GM23338 (cell line): ENCODE results near the gene SERPINA7. TPM values are rescaled to one million over a fixed set of nuclear protein-coding genes. Genes with fewer than 3 reads are reported as not detected.

Source experiments
- ATAC-seq: fragments of 200-7000 bp; cut with Tn5 transposase; 3 replicates; pipeline ENCODE4 v1.9.1; 2020
- DNase-seq: peaks from one replicate; pipeline ENCODE4 v3.0.0-alpha.2; 2015; ENCODE audit warnings: low spot score
- H2AFZ ChIP-seq: fragments of 200-600 bp; sonication (generic); 2 replicates; pipeline ENCODE4 v1.8.0; 2016; ENCODE audit warnings: antibody characterized with exemption, mild to moderate bottlenecking, moderate library complexity
- H3F3A ChIP-seq: fragments of 200-600 bp; sonication (generic); replicated peaks from 2 replicates; pipeline ENCODE4 v1.8.0; 2017; ENCODE audit warnings: antibody characterized with exemption, mixed run types, low read depth
- H3K27ac ChIP-seq: fragments of 200-600 bp; sonication (generic); 2 replicates; pipeline ENCODE4 v1.6.1; 2016; ENCODE audit warnings: low read depth
- H3K27me3 ChIP-seq: fragments of 200-600 bp; sonication (generic); 2 replicates; pipeline ENCODE4 v1.8.0; 2016; ENCODE audit warnings: mild to moderate bottlenecking, mixed run types, moderate library complexity; ENCODE audit not compliant: insufficient read depth
- H3K36me3 ChIP-seq: fragments of 200-600 bp; sonication (generic); 2 replicates; pipeline ENCODE4 v1.8.0; 2016; ENCODE audit warnings: mild to moderate bottlenecking; ENCODE audit not compliant: insufficient read depth
- H3K4me1 ChIP-seq: fragments of 200-600 bp; sonication (generic); 2 replicates; pipeline ENCODE4 v1.8.0; 2016; ENCODE audit warnings: mild to moderate bottlenecking, moderate library complexity; ENCODE audit not compliant: insufficient read depth
- H3K4me2 ChIP-seq: fragments of 200-600 bp; sonication (generic); 2 replicates; pipeline ENCODE4 v1.7.1; 2017; ENCODE audit warnings: mixed run types
- H3K4me3 ChIP-seq: fragments of 200-600 bp; sonication (generic); 2 replicates; pipeline ENCODE4 v1.6.1; 2016; ENCODE audit warnings: mixed run types
- H3K79me2 ChIP-seq: fragments of 200-600 bp; sonication (generic); replicated peaks from 2 replicates; pipeline ENCODE4 v1.8.0; 2017; ENCODE audit warnings: mild to moderate bottlenecking; ENCODE audit not compliant: insufficient read depth
- H3K9me2 ChIP-seq: fragments of 200-600 bp; sonication (generic); 2 replicates; pipeline ENCODE4 v1.8.0; 2017; ENCODE audit not compliant: insufficient read depth
- H4K20me1 ChIP-seq: fragments of 200-600 bp; sonication (generic); replicated peaks from 2 replicates; pipeline ENCODE4 v1.8.0; 2017; ENCODE audit warnings: mild to moderate bottlenecking; ENCODE audit not compliant: insufficient read depth
- H3K27ac Mint-ChIP-seq: 2 replicates; pipeline ENCODE4 v1.8.0; 2020; ENCODE audit warnings: inconsistent platforms, mild to moderate bottlenecking, moderate library complexity, mixed read lengths
- H3K27me3 Mint-ChIP-seq: 3 replicates; pipeline ENCODE4 v1.8.0; 2022; ENCODE audit warnings: low read depth, mild to moderate bottlenecking, moderate library complexity, mixed read lengths, inconsistent platforms; ENCODE audit not compliant: insufficient read depth, poor library complexity
- H3K36me3 Mint-ChIP-seq: 3 replicates; pipeline ENCODE4 v1.8.0; 2021; ENCODE audit warnings: low read depth, mild to moderate bottlenecking, inconsistent platforms, moderate library complexity, mixed read lengths
- H3K4me1 Mint-ChIP-seq: 3 replicates; pipeline ENCODE4 v1.8.0; 2020; ENCODE audit warnings: mild to moderate bottlenecking, inconsistent platforms, mixed read lengths
- H3K4me3 Mint-ChIP-seq: 3 replicates; pipeline ENCODE4 v1.8.0; 2021; ENCODE audit warnings: moderate library complexity, mild to moderate bottlenecking, inconsistent platforms, mixed read lengths
- H3K9me3 Mint-ChIP-seq: 3 replicates; pipeline ENCODE4 v1.8.0; 2020; ENCODE audit warnings: moderate library complexity, mild to moderate bottlenecking, inconsistent platforms, mixed read lengths
- CREB1 ChIP-seq: fragments of 250-450 bp; sonication (Bioruptor Pico); IDR thresholded peaks from 2 replicates; pipeline ENCODE4 v1.5.0; 2020; ENCODE audit warnings: low read depth, mild to moderate bottlenecking, moderate library complexity
- NANOG ChIP-seq: IDR thresholded peaks from 2 replicates; pipeline ENCODE4 v1.6.1; 2016; ENCODE audit warnings: antibody characterized with exemption, borderline replicate concordance
- ZNF114 ChIP-seq: fragments of 250-450 bp; sonication (Bioruptor Pico); IDR thresholded peaks from 2 replicates; pipeline ENCODE4 v1.5.0; 2020; ENCODE audit warnings: mild to moderate bottlenecking, moderate library complexity
- ZNF331 ChIP-seq: fragments of 250-450 bp; sonication (Bioruptor Pico); IDR thresholded peaks from 2 replicates; pipeline ENCODE4 v1.5.0; 2020; ENCODE audit warnings: low read depth, mild to moderate bottlenecking, moderate library complexity
- polyA plus RNA-seq: library from polyadenylated mRNA; unstranded; fragments of >200 nt; fragmentation: Nextera tagmentation; extraction: Ambion mirVana; gene quantifications from 2 replicates; pipeline ENCODE4 v1.2.1, GENCODE V29; 2016
- total RNA-seq: library from RNA; depleted of rRNA; stranded (reverse); fragments of >200 nt; shearing (Covaris generic); gene quantifications from 2 replicates; pipeline ENCODE4 v1.2.3, GENCODE V29; 2014
- TF ChIP-seq, protein P1 (sequence below), 2 experiments: fragments of 200-600 bp in 1 of 2; sonication (generic) in 1 of 2; conservative IDR thresholded peaks; 2 replicates each; pipeline versions ENCODE4 v1.5.1 to v1.6.1; 2016 to 2017; ENCODE audit warnings: antibody characterized with exemption in 2 of 2, low read depth in 2 of 2, mild to moderate bottlenecking in 2 of 2, moderate library complexity in 1 of 2
- TF ChIP-seq, protein P2 (sequence below): IDR thresholded peaks from 2 replicates; pipeline ENCODE4 v1.6.1; 2016; ENCODE audit warnings: antibody characterized with exemption
- TF ChIP-seq, protein P3 (sequence below): fragments of 250-450 bp; sonication (Bioruptor Pico); IDR thresholded peaks from 2 replicates; pipeline ENCODE4 v1.5.0; 2020; ENCODE audit warnings: mild to moderate bottlenecking, moderate library complexity

SERPINA7 gene
- total and polyA plus RNA-seq, 2 experiments from 2014 or later, result not detected

DNA sequence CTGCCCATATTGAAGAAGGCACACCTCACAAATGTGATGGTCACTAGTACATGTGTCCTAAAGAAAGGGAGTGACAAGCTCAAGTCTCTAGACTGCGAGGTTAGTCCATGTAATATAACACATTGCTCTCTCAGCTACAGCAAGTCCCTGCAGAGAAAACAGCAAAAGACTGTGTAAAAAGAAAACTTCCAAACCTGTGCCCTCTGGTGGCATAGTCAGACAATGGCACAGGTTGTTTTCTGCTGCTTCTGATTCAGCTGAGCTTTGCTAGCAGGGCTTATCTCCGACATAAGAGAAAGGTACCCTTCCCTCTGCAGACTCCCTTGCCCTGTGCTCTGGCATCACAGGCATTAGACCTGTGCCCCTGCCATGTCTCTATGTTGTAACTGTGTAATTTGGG is 1.4 kb upstream of the SERPINA7 start:
- Histone ChIP-seq H2AFZ (no peak overlapping the region), H3K4me3 (no peak overlapping the region), H3K79me2 (no peaks in the 10 kb centered on the region), H3K9me2 (no peaks in the 10 kb centered on the region), H4K20me1 (no peaks in the 10 kb centered on the region), H3K4me2 (no peak overlapping the region), H3K36me3 (no peaks in the 10 kb centered on the region), H3K4me1 (no peaks in the 10 kb centered on the region), H3F3A (no peaks in the 10 kb centered on the region), H3K27ac (no peak overlapping the region), H3K27me3 (no peaks in the 10 kb centered on the region)
- DNase-seq (peak; percentile 28), ATAC-seq (peak; percentile 30; the same call in 2 of the 3 replicates)
- no peaks in the 10 kb centered on the region for H3K4me1 Mint-ChIP-seq
- H3K27ac Mint-ChIP-seq, result no peak overlapping the region
- peaks cover 16% of the 10 kb centered on the region; the same call in 2 of the 3 replicates for H3K9me3 Mint-ChIP-seq
- no peak overlapping the region for H3K4me3 Mint-ChIP-seq
- H3K36me3 Mint-ChIP-seq, result no peaks in the 10 kb centered on the region
- TF ChIP-seq, protein P1, sequence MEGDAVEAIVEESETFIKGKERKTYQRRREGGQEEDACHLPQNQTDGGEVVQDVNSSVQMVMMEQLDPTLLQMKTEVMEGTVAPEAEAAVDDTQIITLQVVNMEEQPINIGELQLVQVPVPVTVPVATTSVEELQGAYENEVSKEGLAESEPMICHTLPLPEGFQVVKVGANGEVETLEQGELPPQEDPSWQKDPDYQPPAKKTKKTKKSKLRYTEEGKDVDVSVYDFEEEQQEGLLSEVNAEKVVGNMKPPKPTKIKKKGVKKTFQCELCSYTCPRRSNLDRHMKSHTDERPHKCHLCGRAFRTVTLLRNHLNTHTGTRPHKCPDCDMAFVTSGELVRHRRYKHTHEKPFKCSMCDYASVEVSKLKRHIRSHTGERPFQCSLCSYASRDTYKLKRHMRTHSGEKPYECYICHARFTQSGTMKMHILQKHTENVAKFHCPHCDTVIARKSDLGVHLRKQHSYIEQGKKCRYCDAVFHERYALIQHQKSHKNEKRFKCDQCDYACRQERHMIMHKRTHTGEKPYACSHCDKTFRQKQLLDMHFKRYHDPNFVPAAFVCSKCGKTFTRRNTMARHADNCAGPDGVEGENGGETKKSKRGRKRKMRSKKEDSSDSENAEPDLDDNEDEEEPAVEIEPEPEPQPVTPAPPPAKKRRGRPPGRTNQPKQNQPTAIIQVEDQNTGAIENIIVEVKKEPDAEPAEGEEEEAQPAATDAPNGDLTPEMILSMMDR (conservative IDR thresholded peaks at IDR 0.05; ENCODE audit: low read depth in 2 of 2), result peak; percentile 28 to 43; a peak in 2 of 4 replicates
- TF ChIP-seq, protein P2, sequence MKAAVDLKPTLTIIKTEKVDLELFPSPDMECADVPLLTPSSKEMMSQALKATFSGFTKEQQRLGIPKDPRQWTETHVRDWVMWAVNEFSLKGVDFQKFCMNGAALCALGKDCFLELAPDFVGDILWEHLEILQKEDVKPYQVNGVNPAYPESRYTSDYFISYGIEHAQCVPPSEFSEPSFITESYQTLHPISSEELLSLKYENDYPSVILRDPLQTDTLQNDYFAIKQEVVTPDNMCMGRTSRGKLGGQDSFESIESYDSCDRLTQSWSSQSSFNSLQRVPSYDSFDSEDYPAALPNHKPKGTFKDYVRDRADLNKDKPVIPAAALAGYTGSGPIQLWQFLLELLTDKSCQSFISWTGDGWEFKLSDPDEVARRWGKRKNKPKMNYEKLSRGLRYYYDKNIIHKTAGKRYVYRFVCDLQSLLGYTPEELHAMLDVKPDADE, result no peak
- TF ChIP-seq CREB1 (CRISPR knock-in tag), result no peak
- no peaks in the 10 kb centered on the region for H3K27me3 Mint-ChIP-seq

DNA sequence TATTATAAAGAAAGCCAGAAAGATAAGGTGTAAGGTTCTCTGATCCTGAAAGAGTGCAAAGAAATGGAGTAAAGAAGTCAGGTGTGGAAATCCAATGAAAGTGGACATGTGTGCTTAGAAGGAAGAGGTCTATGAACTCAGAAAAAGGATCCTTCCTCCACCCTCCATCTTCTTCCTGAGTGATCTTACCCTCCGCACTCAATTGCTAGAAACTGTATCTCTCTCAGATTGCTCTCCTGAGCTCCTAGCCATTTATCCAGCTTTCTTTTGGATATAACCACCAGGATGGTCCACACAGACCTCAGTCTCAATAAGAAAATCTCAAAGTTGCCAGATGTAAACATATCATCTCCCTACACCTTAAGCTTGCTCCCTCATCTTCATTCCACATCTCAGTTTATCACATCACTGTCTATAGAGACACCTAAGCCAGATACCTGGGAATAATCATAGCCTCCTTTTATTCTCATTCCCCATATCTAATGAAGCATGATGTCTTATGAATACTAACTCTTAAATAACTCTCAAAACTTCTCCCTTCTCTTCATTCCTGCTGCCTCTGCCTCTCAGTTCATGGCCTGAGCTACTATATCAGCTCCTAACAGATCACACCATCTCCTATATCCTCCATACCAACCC is 573 bp downstream of the SERPINA7 start:
- H3K4me1 Mint-ChIP-seq, result no peaks in the 10 kb centered on the region
- DNase-seq (no peak), ATAC-seq (no peak)
- Histone ChIP-seq H3K27me3 (no peaks in the 10 kb centered on the region), H3K4me3 (no peak overlapping the region), H3K4me2 (no peak overlapping the region), H3K9me2 (no peaks in the 10 kb centered on the region), H3F3A (no peaks in the 10 kb centered on the region), H3K79me2 (no peaks in the 10 kb centered on the region), H3K36me3 (no peaks in the 10 kb centered on the region), H3K27ac (no peak overlapping the region), H2AFZ (no peak overlapping the region), H3K4me1 (no peaks in the 10 kb centered on the region), H4K20me1 (no peaks in the 10 kb centered on the region)
- H3K27ac Mint-ChIP-seq, result no peak overlapping the region
- no peak overlapping the region for H3K4me3 Mint-ChIP-seq
- no peaks in the 10 kb centered on the region for H3K36me3 Mint-ChIP-seq
- H3K9me3 Mint-ChIP-seq, result peaks cover 16% of the 10 kb centered on the region
- H3K27me3 Mint-ChIP-seq, result no peaks in the 10 kb centered on the region
- TF ChIP-seq, protein P1 (conservative IDR thresholded peaks at IDR 0.05; ENCODE audit: low read depth in 2 of 2), result no peak
- TF ChIP-seq ZNF114, result no peak
- no peak for TF ChIP-seq NANOG
- TF ChIP-seq ZNF331, result no peak
- TF ChIP-seq, protein P2, result no peak
- TF ChIP-seq, protein P3, sequence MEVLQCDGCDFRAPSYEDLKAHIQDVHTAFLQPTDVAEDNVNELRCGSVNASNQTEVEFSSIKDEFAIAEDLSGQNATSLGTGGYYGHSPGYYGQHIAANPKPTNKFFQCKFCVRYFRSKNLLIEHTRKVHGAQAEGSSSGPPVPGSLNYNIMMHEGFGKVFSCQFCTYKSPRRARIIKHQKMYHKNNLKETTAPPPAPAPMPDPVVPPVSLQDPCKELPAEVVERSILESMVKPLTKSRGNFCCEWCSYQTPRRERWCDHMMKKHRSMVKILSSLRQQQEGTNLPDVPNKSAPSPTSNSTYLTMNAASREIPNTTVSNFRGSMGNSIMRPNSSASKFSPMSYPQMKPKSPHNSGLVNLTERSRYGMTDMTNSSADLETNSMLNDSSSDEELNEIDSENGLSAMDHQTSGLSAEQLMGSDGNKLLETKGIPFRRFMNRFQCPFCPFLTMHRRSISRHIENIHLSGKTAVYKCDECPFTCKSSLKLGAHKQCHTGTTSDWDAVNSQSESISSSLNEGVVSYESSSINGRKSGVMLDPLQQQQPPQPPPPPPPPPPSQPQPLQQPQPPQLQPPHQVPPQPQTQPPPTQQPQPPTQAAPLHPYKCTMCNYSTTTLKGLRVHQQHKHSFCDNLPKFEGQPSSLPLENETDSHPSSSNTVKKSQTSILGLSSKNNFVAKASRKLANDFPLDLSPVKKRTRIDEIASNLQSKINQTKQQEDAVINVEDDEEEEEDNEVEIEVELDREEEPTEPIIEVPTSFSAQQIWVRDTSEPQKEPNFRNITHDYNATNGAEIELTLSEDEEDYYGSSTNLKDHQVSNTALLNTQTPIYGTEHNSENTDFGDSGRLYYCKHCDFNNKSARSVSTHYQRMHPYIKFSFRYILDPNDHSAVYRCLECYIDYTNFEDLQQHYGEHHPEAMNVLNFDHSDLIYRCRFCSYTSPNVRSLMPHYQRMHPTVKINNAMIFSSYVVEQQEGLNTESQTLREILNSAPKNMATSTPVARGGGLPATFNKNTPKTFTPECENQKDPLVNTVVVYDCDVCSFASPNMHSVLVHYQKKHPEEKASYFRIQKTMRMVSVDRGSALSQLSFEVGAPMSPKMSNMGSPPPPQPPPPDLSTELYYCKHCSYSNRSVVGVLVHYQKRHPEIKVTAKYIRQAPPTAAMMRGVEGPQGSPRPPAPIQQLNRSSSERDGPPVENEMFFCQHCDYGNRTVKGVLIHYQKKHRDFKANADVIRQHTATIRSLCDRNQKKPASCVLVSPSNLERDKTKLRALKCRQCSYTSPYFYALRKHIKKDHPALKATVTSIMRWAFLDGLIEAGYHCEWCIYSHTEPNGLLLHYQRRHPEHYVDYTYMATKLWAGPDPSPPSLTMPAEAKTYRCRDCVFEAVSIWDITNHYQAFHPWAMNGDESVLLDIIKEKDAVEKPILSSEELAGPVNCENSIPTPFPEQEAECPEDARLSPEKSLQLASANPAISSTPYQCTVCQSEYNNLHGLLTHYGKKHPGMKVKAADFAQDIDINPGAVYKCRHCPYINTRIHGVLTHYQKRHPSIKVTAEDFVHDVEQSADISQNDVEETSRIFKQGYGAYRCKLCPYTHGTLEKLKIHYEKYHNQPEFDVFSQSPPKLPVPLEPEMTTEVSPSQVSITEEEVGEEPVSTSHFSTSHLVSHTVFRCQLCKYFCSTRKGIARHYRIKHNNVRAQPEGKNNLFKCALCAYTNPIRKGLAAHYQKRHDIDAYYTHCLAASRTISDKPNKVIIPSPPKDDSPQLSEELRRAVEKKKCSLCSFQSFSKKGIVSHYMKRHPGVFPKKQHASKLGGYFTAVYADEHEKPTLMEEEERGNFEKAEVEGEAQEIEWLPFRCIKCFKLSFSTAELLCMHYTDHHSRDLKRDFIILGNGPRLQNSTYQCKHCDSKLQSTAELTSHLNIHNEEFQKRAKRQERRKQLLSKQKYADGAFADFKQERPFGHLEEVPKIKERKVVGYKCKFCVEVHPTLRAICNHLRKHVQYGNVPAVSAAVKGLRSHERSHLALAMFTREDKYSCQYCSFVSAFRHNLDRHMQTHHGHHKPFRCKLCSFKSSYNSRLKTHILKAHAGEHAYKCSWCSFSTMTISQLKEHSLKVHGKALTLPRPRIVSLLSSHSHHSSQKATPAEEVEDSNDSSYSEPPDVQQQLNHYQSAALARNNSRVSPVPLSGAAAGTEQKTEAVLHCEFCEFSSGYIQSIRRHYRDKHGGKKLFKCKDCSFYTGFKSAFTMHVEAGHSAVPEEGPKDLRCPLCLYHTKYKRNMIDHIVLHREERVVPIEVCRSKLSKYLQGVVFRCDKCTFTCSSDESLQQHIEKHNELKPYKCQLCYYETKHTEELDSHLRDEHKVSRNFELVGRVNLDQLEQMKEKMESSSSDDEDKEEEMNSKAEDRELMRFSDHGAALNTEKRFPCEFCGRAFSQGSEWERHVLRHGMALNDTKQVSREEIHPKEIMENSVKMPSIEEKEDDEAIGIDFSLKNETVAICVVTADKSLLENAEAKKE (CRISPR knock-in tag), result no peak
